HEK293 (cell line): ENCODE data around the gene ZBTB48.

Experiments used
- CTCF ChIP-seq: fragments of 450-650 bp; formaldehyde crosslinking; IDR thresholded peaks from 2 replicates; pipeline ENCODE4 v1.5.1; 2016; ENCODE audit warnings: missing biosample characterization, missing genetic modification characterization
- GLIS1 ChIP-seq: fragments of 450-650 bp; formaldehyde crosslinking; IDR thresholded peaks from 2 replicates; pipeline ENCODE4 v1.5.1; 2016; ENCODE audit warnings: missing biosample characterization, missing genetic modification characterization
- KLF9 ChIP-seq: fragments of 450-650 bp; formaldehyde crosslinking; IDR thresholded peaks from 2 replicates; pipeline ENCODE4 v1.5.1; 2016; ENCODE audit warnings: missing biosample characterization, missing genetic modification characterization, low read depth
- PRDM4 ChIP-seq: fragments of 450-650 bp; formaldehyde crosslinking; IDR thresholded peaks from 2 replicates; pipeline ENCODE4 v1.5.1; 2017; ENCODE audit warnings: missing biosample characterization, missing genetic modification characterization
- ZBTB10 ChIP-seq: fragments of 450-650 bp; formaldehyde crosslinking; IDR thresholded peaks from 2 replicates; pipeline ENCODE4 v1.5.1; 2016; ENCODE audit warnings: missing biosample characterization, missing genetic modification characterization
- ZBTB48 ChIP-seq: fragments of 450-650 bp; formaldehyde crosslinking; IDR thresholded peaks from 2 replicates; pipeline ENCODE4 v1.5.1; 2016; ENCODE audit warnings: missing biosample characterization, missing genetic modification characterization
- ZNF138 ChIP-seq: fragments of 450-650 bp; formaldehyde crosslinking; IDR thresholded peaks from 2 replicates; pipeline ENCODE4 v1.5.1; 2016; ENCODE audit warnings: missing biosample characterization, missing genetic modification characterization, borderline replicate concordance
- ZNF202 ChIP-seq: fragments of 450-650 bp; formaldehyde crosslinking; IDR thresholded peaks from 2 replicates; pipeline ENCODE4 v1.5.1; 2016; ENCODE audit warnings: missing biosample characterization, missing genetic modification characterization, borderline replicate concordance
- ZNF221 ChIP-seq: fragments of 450-650 bp; formaldehyde crosslinking; IDR thresholded peaks from 2 replicates; pipeline ENCODE4 v1.5.1; 2017; ENCODE audit warnings: missing biosample characterization, missing genetic modification characterization, borderline replicate concordance
- ZNF362 ChIP-seq: fragments of 450-650 bp; formaldehyde crosslinking; IDR thresholded peaks from 2 replicates; pipeline ENCODE4 v1.5.1; 2016; ENCODE audit warnings: missing biosample characterization, missing genetic modification characterization
- ZXDB ChIP-seq: fragments of 450-650 bp; formaldehyde crosslinking; IDR thresholded peaks from 2 replicates; pipeline ENCODE4 v1.5.1; 2016; ENCODE audit warnings: missing biosample characterization, missing genetic modification characterization
- TF ChIP-seq, protein P1 (sequence below): fragments of 450-650 bp; formaldehyde crosslinking; IDR thresholded peaks from 2 replicates; pipeline ENCODE4 v1.5.1; 2016; ENCODE audit warnings: missing biosample characterization, missing genetic modification characterization
- TF ChIP-seq, protein P2 (sequence below): fragments of 450-650 bp; formaldehyde crosslinking; IDR thresholded peaks from 2 replicates; pipeline ENCODE4 v1.5.1; 2016; ENCODE audit warnings: missing biosample characterization, missing genetic modification characterization

DNA sequence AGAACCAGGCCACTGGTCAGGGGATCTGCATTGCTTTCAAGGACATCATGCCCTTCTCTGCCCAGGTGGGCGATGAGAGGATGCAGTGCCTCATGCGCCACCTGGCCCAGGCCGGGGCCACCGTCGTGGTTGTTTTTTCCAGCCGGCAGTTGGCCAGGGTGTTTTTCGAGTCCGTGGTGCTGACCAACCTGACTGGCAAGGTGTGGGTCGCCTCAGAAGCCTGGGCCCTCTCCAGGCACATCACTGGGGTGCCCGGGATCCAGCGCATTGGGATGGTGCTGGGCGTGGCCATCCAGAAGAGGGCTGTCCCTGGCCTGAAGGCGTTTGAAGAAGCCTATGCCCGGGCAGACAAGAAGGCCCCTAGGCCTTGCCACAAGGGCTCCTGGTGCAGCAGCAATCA is 5.0 kb upstream of the ZBTB48 start:
- TF ChIP-seq CTCF (tag by site-specific recombination) (no peak), KLF9 (tag by site-specific recombination) (no peak), ZNF221 (no peak), ZNF362 (no peak), ZBTB10 (tag by site-specific recombination) (no peak), ZNF138 (tag by site-specific recombination) (no peak), PRDM4 (tag by site-specific recombination) (no peak), ZXDB (tag by site-specific recombination) (no peak), GLIS1 (no peak), ZBTB48 (tag by site-specific recombination) (no peak), ZNF202 (tag by site-specific recombination) (no peak)
- TF ChIP-seq, protein P1, sequence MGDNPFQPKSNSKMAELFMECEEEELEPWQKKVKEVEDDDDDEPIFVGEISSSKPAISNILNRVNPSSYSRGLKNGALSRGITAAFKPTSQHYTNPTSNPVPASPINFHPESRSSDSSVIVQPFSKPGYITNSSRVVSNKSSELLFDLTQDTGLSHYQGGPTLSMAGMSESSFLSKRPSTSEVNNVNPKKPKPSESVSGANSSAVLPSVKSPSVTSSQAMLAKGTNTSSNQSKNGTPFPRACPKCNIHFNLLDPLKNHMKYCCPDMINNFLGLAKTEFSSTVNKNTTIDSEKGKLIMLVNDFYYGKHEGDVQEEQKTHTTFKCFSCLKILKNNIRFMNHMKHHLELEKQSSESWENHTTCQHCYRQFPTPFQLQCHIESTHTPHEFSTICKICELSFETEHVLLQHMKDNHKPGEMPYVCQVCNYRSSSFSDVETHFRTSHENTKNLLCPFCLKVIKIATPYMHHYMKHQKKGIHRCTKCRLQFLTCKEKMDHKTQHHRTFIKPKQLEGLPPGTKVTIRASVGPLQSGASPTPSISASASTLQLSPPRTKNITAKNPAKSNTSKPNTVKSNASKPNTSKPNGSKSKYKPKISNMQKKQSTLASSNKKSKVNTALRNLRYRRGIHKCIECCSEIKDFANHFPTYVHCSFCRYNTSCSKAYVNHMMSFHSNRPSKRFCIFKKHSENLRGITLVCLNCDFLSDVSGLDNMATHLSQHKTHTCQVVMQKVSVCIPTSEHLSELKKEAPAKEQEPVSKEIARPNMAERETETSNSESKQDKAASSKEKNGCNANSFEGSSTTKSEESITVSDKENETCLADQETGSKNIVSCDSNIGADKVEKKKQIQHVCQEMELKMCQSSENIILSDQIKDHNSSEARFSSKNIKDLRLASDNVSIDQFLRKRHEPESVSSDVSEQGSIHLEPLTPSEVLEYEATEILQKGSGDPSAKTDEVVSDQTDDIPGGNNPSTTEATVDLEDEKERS (tag by site-specific recombination) = no peak
- TF ChIP-seq, protein P2, sequence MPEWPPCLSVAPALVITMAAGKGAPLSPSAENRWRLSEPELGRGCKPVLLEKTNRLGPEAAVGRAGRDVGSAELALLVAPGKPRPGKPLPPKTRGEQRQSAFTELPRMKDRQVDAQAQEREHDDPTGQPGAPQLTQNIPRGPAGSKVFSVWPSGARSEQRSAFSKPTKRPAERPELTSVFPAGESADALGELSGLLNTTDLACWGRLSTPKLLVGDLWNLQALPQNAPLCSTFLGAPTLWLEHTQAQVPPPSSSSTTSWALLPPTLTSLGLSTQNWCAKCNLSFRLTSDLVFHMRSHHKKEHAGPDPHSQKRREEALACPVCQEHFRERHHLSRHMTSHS = no peak
